ENCODE measurements around the gene UPF2. TPM values are rescaled to one million over a fixed set of nuclear protein-coding genes. Genes with fewer than 3 reads are reported as not detected.

Gene UPF2
- polyA plus RNA-seq, 3 donors, result 2.7 to 6.7 (median 4.3) TPM

DNA sequence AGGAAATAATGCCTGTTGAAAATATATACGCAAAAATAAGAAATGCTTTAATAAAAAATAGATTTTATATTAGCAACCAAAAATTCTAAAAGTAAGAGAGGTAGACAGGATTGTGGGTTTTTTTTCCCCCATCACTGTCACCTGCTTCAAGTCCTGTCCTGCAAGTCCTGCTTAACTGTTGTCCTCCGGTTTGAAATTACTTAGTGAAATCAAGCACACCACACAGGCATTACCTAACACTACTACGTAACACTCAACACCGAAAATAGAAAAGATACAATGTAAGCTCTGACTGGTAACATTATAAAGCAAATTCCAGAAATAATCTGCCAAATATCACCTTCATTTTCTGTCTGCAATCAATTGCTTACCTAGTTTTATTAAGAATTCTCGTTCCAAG lies 90.9 kb downstream of the UPF2 start:
- H3K4me3 ChIP-seq (replicated peaks in 1 of 3; ENCODE audit: low read depth in 2 of 3, low read length in 3 of 3), result no peak overlapping the region
- Mint-ChIP-seq H3K27me3 (ENCODE audit: low read depth in 3 of 3) (no peaks in the 10 kb centered on the region), H3K4me3 (no peak overlapping the region), H3K4me1 (peaks cover 8% of the 10 kb centered on the region), H3K9me3 (peaks cover 0 to 3% (median 0%) of the 10 kb centered on the region in 7 donors), H3K36me3 (peaks cover 48 to 72% of the 10 kb centered on the region in 2 donors), H3K27ac (no peak overlapping the region)
- peaks cover 3% of the 10 kb centered on the region for H4K20me1 ChIP-seq (ENCODE audit: insufficient read depth, low read length)
- no peak overlapping the region for H2AFZ ChIP-seq (ENCODE audit: insufficient read depth, low read depth, low read length, poor library complexity, severe bottlenecking)
- H3K27me3 ChIP-seq (ENCODE audit: control insufficient read depth in 2 of 2, insufficient read depth in 2 of 2, low read length in 2 of 2), result no peaks in the 10 kb centered on the region
- peaks cover 52 to 82% of the 10 kb centered on the region in 2 donors for H3K36me3 ChIP-seq (replicated peaks in 1 of 2; ENCODE audit: control insufficient read depth in 1 of 2, insufficient read depth in 2 of 2, low read length in 2 of 2)
- DNase-seq, result no peak
- H3K79me2 ChIP-seq (ENCODE audit: insufficient read depth, low read length), result no peaks in the 10 kb centered on the region
- TF ChIP-seq, protein P1, sequence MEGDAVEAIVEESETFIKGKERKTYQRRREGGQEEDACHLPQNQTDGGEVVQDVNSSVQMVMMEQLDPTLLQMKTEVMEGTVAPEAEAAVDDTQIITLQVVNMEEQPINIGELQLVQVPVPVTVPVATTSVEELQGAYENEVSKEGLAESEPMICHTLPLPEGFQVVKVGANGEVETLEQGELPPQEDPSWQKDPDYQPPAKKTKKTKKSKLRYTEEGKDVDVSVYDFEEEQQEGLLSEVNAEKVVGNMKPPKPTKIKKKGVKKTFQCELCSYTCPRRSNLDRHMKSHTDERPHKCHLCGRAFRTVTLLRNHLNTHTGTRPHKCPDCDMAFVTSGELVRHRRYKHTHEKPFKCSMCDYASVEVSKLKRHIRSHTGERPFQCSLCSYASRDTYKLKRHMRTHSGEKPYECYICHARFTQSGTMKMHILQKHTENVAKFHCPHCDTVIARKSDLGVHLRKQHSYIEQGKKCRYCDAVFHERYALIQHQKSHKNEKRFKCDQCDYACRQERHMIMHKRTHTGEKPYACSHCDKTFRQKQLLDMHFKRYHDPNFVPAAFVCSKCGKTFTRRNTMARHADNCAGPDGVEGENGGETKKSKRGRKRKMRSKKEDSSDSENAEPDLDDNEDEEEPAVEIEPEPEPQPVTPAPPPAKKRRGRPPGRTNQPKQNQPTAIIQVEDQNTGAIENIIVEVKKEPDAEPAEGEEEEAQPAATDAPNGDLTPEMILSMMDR (IDR thresholded peaks at IDR 0.05), result no peak
- no peak overlapping the region for H3K9ac ChIP-seq (ENCODE audit: insufficient read depth, low read length, poor library complexity, severe bottlenecking)
- 53% methylated on average over 2 of the region's 5 CpGs for WGBS (ENCODE audit: insufficient coverage)
- H3K9me3 ChIP-seq (replicated peaks in 1 of 2; ENCODE audit: control insufficient read depth in 1 of 2, insufficient read depth in 1 of 2, low read length in 2 of 2), result no peaks in the 10 kb centered on the region
- no peak overlapping the region for H3K27ac ChIP-seq (ENCODE audit: low read depth in 1 of 2, low read length in 2 of 2)
- no peaks in the 10 kb centered on the region for H3K4me1 ChIP-seq (ENCODE audit: control insufficient read depth in 1 of 2, insufficient read depth in 2 of 2, low read length in 2 of 2)
- H3K4me2 ChIP-seq (replicated peaks; ENCODE audit: extremely low read depth, low read length, poor library complexity, severe bottlenecking), result no peak overlapping the region
- intact Hi-C loops (cut with micrococcal nuclease), result no loop called here

DNA sequence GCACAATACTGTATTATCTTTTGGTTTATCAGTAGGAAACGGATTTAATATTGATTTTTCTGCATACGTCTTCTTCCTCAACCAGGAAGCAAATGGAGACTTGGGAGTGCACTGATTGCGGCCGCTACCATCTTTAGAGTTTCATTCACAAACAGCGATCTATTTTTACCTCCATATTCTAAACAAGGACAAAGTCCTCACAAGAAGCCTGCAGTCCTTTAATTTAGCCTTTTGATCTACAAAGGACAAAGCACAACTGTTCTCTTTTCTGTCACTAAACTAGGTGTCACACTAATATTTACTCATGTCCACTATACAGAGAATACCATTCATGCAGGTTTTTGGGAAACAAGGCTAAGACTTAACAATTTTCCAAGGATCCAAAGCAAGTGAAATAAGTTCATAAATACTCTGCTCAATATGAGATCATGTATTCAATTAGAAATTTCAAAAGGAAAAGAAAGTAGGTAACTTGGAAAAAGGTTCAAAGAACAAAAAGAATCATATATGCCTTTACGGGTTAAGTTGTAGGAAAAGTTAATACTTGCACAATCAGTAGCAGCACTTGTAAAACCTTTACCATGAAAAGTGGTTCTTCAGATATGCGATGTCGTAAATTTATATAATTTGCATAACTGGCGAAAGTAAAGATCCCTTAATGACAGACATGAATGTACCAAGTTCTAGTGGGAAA lies 92.1 kb downstream of the UPF2 start:
- peaks cover 40 to 67% of the 10 kb centered on the region in 2 donors for H3K36me3 Mint-ChIP-seq
- intact Hi-C loops (cut with micrococcal nuclease), result no loop called here

More for the DNA sequence above, 92.1 kb downstream of the UPF2 start:
- H3K9me3 ChIP-seq (replicated peaks in 1 of 2; ENCODE audit: control insufficient read depth in 1 of 2, insufficient read depth in 1 of 2, low read length in 2 of 2), result no peaks in the 10 kb centered on the region
- H3K4me3 ChIP-seq (replicated peaks in 1 of 3; ENCODE audit: low read depth in 2 of 3, low read length in 3 of 3), result no peak overlapping the region
- no peaks in the 10 kb centered on the region for H3K4me1 ChIP-seq (ENCODE audit: control insufficient read depth in 1 of 2, insufficient read depth in 2 of 2, low read length in 2 of 2)
- Mint-ChIP-seq H3K4me1 (peaks cover 8% of the 10 kb centered on the region), H3K27me3 (ENCODE audit: low read depth in 3 of 3) (no peaks in the 10 kb centered on the region), H3K27ac (peak overlapping the region in 2 of 7 donors; percentile 20 to 42), H3K4me3 (no peak overlapping the region), H3K9me3 (peaks cover 0 to 3% (median 0%) of the 10 kb centered on the region in 7 donors)
- no peak overlapping the region for H3K9ac ChIP-seq (ENCODE audit: insufficient read depth, low read length, poor library complexity, severe bottlenecking)
- DNase-seq, result no peak
- H3K27ac ChIP-seq (ENCODE audit: low read depth in 1 of 2, low read length in 2 of 2), result no peak overlapping the region
- H3K36me3 ChIP-seq (replicated peaks in 1 of 2; ENCODE audit: control insufficient read depth in 1 of 2, insufficient read depth in 2 of 2, low read length in 2 of 2), result peaks cover 45 to 81% of the 10 kb centered on the region in 2 donors
- TF ChIP-seq, protein P1 (IDR thresholded peaks at IDR 0.05), result no peak
- H3K27me3 ChIP-seq (ENCODE audit: control insufficient read depth in 2 of 2, insufficient read depth in 2 of 2, low read length in 2 of 2), result no peaks in the 10 kb centered on the region
- H3K79me2 ChIP-seq (ENCODE audit: insufficient read depth, low read length), result no peaks in the 10 kb centered on the region
- WGBS (ENCODE audit: insufficient coverage), result 100% methylated on average over 1 of the region's 9 CpGs
- H3K4me2 ChIP-seq (replicated peaks; ENCODE audit: extremely low read depth, low read length, poor library complexity, severe bottlenecking), result no peak overlapping the region
- H4K20me1 ChIP-seq (ENCODE audit: insufficient read depth, low read length), result peaks cover 3% of the 10 kb centered on the region
- no peak overlapping the region for H2AFZ ChIP-seq (ENCODE audit: insufficient read depth, low read depth, low read length, poor library complexity, severe bottlenecking)
